C4-2B (cell line): ENCODE measurements around the gene AGAP1.

Source experiments
- CTCF ChIP-seq: fragments of 450-650 bp; conservative IDR thresholded peaks from 2 replicates; pipeline ENCODE4 v1.5.1; 2017; ENCODE audit warnings: mild to moderate bottlenecking
- ZFX ChIP-seq: fragments of 450-650 bp; IDR thresholded peaks from 2 replicates; pipeline ENCODE4 v1.6.1; 2017

GRCh38 chr2:235541016-235541415, 47.2 kb downstream of the AGAP1 start:
- TF ChIP-seq CTCF (no peak), ZFX (no peak)
